ENCODE measurements around the gene AHDC1.

- TF ChIP-seq POLR2A (IDR thresholded peaks at IDR 0.05) (no peak), CTCF (IDR thresholded peaks at IDR 0.05) (no peak)
These were observed 55.6 kb downstream of the AHDC1 start for GRCh38 chr1:27548136-27548853.
